ENCODE data around the gene GPC5.
"Not testable (repeated sequence)": the region's sequence is repeated elsewhere in the genome, so short reads cannot be mapped to it uniquely, and the experiment has no call there.

Gene GPC5

DNA sequence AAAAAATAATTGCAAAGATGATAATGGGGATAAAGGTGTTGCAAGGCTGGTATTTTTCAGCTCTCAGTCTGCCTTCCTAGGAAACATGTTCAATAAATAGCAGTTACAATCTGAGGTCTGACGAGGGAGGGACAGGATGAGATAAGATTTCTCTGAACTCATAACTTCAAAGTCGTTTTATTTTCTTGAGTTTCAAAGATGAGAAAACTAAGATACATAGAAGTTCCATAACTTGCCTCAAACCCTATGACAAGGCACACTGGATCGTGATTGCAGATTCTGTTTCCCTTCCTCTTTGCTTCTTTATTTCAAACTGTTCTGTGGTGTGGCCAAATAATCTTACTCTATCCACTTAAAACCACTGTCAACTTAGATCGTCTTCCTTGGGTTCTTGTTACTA, 327.2 kb downstream of the GPC5 start:
- no peak for DNase-seq

DNA sequence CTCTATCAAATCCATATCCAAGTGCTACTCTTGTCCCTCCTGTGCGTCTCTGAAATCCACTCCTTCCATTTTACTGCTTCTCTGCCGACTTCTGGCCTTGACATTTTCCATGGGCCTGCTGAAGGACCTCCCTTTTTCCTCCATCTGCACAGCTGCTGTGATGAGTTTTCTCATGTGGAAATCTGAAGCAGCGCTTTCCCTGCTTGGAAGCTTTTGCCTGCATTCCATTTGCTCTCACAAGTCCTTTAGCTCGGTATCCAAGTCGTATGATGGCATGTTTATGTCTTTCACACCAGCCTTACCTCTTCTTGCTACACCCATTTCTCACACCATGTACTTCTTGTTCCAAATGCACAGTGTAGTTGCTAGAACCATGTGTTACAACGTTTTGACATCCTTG, 328.2 kb downstream of the GPC5 start:
- no peak for DNase-seq

DNA sequence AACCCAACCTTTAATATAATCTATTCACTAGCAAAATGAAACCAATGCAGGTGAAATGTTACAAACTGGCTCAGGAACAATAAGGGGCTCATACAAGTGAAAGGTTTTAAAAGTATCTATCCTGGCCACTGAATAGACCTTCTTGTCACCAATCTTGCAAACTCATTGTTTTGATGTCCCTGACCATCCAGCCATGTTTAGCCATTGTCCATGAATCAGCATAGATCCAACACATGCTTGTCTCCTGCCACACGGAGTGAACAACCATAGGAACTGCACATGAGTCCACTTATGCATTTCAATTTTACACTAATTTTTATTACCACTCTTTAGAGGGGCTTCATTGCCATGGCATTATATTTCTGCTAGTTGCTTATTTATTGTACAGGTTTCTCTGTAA, 331.4 kb downstream of the GPC5 start:
- no peak for DNase-seq

DNA sequence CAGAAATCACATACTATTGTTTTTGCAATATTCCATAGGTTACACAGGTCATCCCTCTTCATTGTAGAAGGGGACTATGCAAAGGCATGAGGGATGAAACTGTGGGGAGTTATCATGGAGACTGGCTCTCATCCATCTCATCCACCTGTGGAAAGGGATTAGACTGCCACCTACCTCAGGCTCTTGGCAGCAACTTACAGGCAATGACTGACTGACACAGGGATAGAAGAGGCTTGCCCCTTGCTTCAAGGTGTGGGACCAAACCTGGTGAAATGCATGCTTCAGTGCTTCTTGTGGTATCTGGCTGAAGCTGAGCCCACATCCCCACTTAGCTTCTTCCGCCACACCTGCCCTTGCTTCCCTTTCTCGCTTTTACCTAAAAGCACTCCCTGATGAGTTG, 341.3 kb downstream of the GPC5 start:
- no peak for DNase-seq

DNA sequence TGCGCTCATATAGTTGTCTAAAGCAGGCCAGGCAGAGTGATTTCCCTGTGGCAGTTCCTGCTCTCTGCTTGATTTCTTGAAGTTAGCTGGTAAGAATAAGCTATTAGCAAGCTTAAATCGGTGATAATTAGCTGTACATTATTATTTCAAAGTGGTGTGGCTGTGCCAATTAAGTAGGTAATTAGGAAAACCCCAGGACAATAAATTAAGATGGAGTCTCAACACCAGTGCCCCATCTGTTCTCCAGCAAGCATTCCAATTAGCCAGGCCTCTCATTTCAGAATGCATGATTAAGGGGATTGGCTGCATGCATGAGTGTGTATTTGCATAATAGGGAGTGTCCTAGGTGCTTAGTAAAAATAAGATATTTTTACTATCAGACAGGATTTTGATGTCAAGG, 342.3 kb downstream of the GPC5 start:
- DNase-seq, result no peak

DNA sequence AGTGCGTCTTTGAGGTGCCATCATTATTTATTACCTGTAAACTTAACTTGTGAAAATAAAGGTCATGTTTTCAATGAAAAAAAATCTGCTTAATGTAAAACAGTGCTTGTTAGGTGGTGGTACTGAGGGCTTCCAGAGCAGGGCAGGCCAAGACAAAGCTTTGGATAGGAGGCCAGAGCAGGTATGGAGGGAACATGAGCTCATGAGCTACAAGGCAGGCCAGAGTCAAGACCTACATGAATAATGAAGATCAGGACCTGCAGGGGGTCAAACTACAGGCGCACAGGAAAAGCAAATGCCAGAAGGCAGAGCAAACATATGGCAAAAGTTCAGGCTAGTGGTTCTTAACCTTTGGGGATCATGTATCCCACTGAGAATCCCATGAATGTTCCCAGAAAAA, 343.5 kb downstream of the GPC5 start:
- no peak for DNase-seq

DNA sequence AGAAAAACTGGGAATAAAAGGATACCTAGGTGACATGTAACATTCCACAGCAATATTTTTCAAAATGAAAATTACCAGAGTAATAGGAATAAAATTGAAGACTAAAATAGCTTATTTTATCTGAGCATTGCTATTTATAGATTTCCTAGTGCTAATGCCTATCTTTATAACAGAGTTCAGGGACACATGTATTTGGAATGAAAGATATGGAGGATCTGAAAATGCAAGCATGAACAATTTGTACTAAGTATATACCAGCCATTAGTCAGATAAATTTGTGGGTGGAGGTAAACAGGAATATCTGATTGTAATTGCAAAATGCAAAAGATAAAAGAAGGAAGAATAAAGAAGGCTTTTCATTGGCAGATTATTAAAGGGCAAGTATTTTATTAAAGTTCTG, 345.9 kb downstream of the GPC5 start:
- no peak for DNase-seq

DNA sequence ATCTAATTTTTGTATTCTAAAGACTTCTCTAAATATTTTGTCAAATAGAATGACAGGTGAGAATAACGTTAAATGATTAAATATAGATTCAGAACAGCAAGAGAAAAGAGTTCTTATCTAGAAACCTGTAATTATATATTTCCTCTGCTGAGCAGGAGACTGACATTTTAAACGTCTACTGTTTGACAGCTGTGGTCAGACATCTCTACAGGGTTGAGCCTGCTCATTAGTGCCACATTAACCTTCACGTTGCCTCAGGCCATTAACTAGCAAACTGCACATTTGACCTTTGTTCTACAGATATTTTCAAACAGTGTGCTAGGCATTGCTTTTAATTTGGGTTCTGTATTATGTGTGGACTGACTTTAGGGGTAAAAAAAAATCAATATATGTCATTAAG, 347.5 kb downstream of the GPC5 start:
- DNase-seq, result no peak

DNA sequence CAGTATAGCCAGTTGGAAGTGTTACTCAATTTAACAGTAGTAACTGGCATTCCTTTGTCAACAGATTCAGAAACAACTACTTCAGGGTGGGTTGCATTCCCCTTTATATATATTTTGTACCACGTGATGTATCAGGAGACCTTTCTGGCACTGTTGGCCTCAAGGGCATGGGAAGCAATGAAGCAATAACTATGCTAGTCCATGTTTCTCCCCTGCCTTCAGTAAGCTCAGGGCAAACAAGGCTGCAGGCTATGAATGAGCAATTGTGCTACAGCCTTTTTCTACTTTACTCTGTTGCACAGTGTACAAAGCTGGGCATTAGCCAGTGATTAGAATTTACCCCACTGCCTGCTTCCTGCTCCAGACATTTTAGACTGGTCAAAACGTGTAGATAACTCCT, 348.8 kb downstream of the GPC5 start:
- DNase-seq, result no peak

DNA sequence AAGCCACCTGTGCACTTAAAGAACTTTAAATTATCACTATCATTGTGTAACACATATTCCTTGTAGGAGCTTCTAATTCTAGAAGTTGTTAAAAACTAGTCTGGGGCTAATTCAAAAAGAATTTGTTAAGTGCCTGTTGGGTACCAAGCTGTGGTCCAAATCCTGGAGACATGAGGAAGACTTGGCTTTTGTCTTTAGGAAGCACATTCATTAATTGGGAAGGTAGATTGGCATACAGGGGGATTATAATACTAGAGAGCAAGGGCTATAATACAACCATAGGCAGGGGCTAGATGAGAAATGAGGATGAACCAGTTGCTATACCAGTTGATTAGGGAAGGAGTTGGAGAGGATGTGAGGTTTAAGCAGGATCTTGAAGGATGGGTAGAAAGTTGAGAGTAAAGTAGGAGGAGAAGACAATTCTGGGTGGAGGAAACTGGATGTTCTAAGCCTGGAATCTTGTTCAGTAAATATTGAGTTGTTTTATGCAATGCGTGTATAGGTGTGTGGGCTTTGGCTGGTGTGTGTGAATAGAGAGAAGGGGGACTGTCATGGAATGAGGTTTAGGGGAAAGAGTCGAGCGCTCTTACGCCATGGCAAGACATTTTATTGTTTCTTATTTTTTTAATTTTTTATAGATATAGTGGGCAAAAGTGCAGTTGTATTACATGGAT, 350.1 kb downstream of the GPC5 start:
- no peak for DNase-seq

DNA sequence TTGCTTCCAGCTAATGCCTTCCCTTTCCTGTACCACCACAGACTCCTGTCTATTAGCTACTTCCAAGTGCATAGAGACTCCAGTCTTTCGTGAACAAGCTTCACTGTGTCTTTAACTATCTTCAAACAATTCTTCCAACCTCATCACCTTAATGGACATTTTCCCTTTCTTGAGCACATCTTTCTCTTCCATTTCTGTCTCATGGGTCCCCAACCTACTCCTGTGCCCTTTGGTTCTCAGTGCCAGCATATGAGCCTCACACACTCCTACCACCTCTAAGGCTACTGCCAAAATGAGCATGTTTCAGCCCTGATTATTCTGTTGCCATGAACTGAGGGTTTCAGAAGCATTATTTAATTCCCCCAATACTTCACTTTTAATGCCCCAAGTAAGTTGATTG, 360.3 kb downstream of the GPC5 start:
- DNase-seq, result no peak

DNA sequence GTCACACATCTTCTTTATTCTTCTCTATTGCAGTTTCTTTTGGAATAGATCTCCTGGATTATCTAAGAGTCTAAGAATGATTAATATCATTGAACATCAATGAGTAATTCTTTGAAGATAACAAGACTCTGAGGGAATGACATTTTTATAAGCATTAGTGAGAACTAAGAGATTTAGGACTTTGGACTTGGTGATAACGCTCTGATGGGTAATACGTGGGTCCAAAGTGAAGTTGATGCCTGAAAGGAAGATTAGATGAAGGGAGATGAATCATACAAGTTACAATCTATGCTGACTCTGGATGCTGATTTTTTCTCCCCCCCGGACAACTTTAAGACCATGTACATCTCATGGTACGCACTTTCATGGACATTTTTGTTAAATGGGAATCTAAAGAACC, 364.5 kb downstream of the GPC5 start:
- DNase-seq, result no peak

DNA sequence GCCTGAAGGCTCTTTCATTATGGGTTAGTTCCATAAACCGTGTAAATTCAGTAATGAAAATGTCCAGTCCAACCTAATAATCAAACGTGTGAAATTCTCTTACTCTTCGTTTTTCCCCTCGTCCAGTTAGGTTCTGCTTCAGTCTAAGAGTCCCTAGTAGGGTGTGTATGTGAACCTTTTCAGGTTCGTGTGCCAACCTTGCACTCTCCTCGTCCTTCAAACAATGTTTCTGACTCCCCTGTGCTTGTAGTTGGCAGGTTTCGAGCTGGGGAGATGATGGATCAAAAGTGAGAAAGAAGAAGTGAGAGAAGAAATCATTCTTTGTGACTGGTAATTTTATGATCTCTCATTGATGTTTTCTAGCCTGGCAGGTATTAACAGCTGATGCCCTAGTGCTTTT, 366.1 kb downstream of the GPC5 start:
- no peak for DNase-seq

DNA sequence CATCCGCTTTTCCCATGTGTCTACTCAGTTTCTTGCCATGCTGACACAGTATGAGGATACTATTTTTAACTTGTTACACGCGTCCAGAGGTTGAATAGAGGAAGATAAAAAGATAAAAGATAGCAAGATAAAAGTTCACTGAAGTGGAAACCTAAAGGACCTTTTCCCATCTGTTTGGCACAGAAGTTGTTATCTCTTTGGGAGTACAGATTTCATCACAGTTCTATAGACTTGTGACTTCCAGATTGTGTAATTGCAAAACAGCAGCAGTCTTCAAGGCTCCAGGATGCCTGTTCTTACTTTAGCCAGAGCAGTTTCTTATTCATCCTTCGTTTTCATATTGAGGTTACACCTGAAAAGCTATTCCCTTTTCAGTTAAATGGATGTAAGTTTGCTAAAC, 369.2 kb downstream of the GPC5 start:
- DNase-seq, result no peak

DNA sequence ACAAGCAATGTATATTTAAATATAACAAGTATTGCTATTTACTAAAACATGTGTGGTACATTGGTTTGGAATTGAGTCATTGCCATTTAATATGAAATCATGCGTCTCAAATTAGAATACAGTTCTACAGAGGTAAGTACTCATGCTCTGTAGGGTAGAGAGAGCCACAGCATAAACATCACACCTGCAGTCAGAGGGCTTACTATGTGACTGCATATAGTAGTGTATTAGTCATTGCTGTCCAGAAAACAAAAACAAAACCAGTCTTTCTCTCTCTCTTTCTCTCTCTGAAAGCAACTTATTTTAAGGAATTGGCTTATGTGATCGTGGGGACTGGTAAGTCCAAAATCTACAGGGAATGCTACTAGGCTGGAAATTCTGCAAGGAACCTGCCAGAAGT, 370.3 kb downstream of the GPC5 start:
- DNase-seq, result no peak

DNA sequence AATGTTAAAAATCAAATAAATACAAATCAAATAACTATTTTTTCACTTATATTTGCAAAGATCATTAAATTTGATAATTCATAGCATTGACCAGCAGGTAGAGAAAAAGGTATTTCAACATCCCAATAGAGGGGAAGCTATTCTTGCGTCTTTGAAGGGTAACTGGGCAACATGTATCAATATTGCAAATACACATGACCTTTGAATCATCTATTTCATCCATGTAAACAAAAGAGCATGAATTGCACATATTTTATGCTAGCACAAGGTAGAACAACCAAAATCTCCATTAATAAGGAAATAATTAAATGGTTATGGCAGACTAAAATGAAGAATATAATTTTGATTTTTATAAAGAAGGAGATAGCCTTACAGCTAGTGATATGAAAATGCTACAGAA, 372.8 kb downstream of the GPC5 start:
- DNase-seq, result no peak

DNA sequence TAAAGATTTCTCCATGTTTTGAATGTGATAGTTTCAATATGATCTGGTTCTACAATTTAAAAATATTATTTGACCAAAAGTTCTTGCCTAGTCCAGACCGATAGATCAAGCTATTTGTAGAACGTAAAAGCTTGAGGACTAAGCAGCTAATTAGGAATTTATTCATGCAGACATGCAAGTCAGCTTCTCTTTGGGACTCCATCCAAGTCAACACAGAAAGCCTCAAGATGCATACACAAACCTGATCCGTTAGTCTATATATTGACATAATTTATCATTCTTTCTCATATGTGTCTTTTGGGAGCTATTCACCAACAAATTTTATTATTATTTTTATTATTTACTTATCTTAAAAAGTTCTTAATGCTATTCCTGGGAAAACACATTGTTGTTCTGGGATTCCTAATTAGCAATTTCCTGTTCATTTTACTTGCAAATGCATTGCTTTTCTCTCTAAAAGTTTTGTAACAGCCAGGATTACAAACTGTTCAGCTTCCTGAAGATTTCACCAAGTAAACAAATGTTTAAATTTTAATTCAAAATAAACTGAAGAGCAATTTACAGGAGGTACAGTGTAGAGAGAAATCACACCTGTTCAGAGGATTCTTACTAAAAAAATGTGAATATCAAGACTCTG, 375.3 kb downstream of the GPC5 start:
- DNase-seq, result no peak

DNA sequence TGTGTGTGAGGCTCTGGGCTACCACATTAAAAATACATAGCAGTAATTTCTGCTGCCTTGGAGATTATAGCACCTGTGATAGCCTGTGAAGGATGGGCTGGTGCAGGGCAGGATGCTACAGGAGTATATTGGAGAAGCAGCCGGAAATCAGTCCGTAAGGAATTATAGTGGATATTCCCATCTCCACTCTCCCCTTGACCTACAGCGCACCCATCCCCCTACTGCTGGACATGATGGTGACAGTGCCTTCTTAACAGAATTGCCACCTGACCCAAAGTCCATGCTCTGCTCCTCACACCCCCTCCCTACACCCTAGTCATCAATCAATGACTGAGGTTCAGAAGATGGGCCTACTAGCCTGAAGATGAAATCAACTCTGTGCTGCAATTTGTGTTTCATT, 376.0 kb downstream of the GPC5 start:
- DNase-seq, result no peak

DNA sequence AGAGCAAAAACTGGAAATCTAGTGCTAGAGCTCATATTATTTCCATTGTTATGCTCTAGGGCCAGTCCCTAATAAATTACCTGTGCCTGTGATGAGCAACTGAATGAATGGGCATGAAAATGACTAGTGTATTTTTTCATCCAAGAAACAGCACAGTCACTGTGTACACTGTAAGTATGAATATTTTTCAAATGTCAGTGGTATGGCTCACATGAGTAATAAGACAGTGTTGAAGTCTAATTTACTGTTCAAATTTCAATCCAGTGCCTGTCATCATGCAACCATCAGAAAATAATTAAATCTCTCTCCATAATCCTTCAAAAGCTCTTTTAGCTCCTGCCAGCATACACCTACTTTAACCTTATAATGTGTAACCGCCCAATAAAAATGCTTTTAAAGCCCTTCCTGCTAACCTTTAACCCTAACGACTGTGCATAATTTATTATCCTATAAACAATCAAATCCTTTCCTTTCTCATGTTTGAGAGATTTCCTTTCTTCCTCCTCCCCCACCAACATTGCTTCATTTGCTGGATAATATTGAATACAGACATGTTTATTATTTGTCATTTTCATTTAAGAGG, 378.3 kb downstream of the GPC5 start:
- no peak for DNase-seq

DNA sequence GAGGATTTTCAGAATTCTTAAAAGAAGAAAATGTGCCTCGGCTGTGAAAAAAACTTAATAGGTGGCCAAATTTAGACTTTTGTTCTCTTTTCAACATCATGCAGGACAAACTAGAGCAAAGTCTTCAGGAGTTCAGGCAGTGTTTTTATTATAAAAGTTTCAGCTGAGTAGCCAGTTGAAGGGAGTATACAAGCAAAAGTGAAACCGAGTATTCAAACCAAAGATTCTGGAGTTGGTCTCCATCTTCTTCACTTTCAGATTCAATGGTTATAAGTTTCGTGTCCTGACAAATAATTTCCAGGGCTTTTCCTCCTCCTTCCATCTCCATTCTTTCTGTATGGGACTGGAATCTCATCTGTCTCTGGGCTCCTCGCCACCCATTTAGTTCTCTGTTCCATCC, 379.7 kb downstream of the GPC5 start:
- DNase-seq, result no peak

DNA sequence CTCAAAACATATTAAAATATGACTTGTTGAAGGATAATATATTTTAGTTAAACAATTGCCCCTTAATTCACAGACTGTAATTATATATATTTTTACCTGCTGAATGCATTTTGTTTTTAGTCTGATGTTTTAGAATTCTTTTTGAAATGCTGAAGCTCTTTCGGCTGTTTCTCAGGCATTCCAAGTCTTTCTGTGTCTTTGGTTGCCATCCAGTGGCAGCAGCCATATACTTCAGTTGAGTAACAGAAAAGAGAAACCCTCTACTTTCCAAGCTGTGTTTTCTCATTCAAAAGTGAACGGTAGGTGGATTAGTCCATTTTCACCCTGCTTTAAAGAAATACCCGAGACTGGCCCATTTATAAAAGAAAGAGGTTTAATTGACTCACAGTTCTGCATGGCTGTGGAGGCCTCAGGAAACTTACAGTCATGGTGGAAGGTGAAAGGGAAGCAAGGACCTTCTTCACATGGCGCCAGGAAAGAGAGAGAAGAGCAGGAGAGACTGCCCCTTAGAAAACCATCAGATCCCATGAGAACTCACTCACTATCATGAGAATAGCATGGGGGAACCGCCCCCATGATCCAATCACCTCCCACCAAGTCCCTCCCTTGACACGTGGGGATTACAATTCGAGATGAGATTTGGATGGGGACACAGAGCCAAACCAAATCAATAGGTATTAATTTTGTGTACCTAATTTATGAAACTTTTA, 383.7 kb downstream of the GPC5 start:
- not testable (repeated sequence) for DNase-seq

DNA sequence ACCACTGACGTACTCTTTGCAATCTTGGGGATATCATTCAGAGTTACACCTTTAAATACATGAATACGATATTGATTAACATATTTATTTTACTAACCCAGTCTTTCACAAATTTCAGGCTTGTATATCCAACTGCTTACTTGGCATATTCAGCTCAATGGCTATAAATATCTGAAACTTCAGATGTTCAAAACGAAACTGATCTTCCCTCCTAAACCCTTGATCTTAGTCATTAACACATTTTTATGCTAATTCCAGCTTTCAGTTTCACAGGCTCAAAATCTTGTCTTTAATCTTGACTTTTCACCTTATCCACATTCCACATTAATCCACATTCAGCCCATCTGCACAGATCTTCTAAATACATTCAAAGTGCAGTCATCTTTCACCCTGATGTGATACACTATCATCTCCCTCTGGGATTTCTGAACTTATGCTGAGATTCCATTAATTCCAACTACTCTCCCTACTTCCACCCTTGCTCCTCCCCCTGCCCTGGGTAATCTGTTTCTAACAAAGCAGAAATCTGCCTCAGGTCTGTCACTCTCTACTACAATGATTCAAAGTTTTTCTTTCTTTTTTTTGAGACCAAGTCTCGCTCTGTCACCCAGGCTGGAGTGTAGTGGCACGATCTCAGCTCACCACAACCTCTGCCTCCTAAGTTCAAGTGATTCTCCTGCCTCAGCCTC, 387.2 kb downstream of the GPC5 start:
- DNase-seq, result no peak

DNA sequence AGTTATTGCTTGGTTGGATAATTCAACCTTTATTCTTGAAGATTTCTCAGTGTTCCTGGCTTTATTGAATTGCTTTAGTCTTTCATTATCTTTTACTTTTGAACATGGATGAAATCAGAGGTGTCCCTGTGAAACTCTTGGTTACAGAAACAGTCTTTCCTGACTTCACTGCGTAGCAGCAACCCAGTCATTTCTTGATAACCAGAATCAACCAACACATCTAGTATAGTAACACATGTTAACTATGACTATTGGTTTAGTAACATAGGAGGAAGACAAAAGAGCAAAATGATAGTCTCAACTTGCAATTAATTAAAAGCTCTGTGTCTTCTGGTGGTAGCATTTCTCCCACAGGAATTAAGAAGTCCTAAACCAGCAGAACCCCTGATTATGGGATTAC, 393.6 kb downstream of the GPC5 start:
- no peak for DNase-seq

DNA sequence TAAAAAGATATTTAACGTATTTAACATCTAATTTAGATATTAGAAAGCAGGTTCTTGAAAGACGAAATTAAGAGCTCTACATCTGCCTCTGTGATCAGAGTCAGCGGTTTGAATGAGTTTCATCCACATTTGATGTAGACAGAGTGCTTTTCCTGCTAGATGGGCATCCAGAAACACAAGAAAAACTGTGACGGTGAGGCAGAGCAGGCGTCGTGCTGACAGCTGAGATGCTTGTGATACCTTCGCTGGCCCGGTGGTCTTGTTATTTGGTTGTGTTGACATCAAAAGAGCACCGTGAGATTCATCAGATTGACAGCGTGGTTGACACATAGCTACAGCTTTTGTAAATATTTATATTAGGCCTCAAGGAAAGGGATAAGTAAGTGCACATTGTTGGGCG, 399.1 kb downstream of the GPC5 start:
- no peak for DNase-seq

Measured in activated T-cell treated with anti-CD3 and anti-CD28 coated beads for 4 hours (primary cell).